Prostate gland (tissue), 2 donors: ENCODE measurements around the gene CUX1. TPM values are rescaled to one million over a fixed set of nuclear protein-coding genes. Genes with fewer than 3 reads are reported as not detected.

Experiments used
- DNase-seq: peaks from one replicate; pipeline ENCODE4 v3.0.0-alpha.2; 2019; ENCODE audit warnings: low spot score
- H3K27ac ChIP-seq, 2 donors: fragments of 200-600 bp; sonication (generic); 2 replicates each; pipeline ENCODE4 v1.5.1; 2017 to 2019
- H3K27me3 ChIP-seq: fragments of 200-600 bp; sonication (generic); replicated peaks from 2 replicates; pipeline ENCODE4 v1.5.1; 2019; ENCODE audit not compliant: insufficient read depth
- H3K36me3 ChIP-seq, 2 donors: fragments of 200-600 bp; sonication (generic); 1 replicate in 1 of 2; 2 replicates in 1 of 2; pipeline versions ENCODE4 v1.5.1 to v1.8.1; 2017 to 2019
- H3K4me1 ChIP-seq: fragments of 200-600 bp; sonication (generic); replicated peaks from 2 replicates; pipeline ENCODE4 v1.5.1; 2019
- H3K4me3 ChIP-seq, 2 donors: fragments of 200-600 bp; sonication (generic); 2 replicates each; pipeline ENCODE4 v1.5.1; 2017 to 2019
- H3K9me3 ChIP-seq: fragments of 200-600 bp; sonication (generic); 2 replicates; pipeline ENCODE4 v1.5.1; 2017
- CTCF ChIP-seq, 4 experiments: fragments of 200-600 bp in 2 of 4; fragments of 450-650 bp in 2 of 4; sonication (generic) in 2 of 4; IDR thresholded peaks; 1 replicate in 3 of 4; 2 replicates in 1 of 4; pipeline ENCODE4 v1.5.1; 2016 to 2019; ENCODE audit warnings: antibody characterized with exemption in 4 of 4, mild to moderate bottlenecking in 2 of 4, moderate library complexity in 2 of 4
- POLR2A ChIP-seq: fragments of 450-650 bp; IDR thresholded peaks from one replicate; pipeline ENCODE4 v1.6.1; 2016; ENCODE audit warnings: antibody characterized with exemption, mild to moderate bottlenecking
- POLR2AphosphoS5 ChIP-seq: sonication (generic); formaldehyde crosslinking; IDR thresholded peaks from one replicate; pipeline ENCODE4 v1.6.1; 2017; ENCODE audit warnings: antibody characterized with exemption
- WGBS: methylation state at CpG from one replicate; pipeline ENCODE4 v1.1.5; 2018; 5-methylcytosine and 5-hydroxymethylcytosine counted together
- intact Hi-C: fragments of 100-400 bp; cut with DNase I; formaldehyde crosslinking; loops from one replicate; pipeline ENCODE4 v1.14.2; 2022
- total RNA-seq, 2 donors: library from RNA; depleted of rRNA; stranded (reverse); fragments of >200 nt; gene quantifications; one replicate each; pipeline ENCODE4 v1.1.0, GENCODE V29; 2016

Gene CUX1
- total RNA-seq, 2 donors from 2014 or later = 96.3 to 99.2 TPM

GRCh38 chr7:101969997-101970585 is 152.7 kb downstream of the CUX1 start:
- no peak for DNase-seq
- intact Hi-C loops = no loop called here
- Histone ChIP-seq H3K27me3 (no peaks in the 10 kb centered on the region), H3K4me3 (no peak overlapping the region), H3K27ac (no peak overlapping the region), H3K36me3 (no peaks in the 10 kb centered on the region), H3K9me3 (no peaks in the 10 kb centered on the region), H3K4me1 (no peaks in the 10 kb centered on the region)
- WGBS = 81% methylated on average over 10 of the region's 10 CpGs
- no peak for TF ChIP-seq POLR2AphosphoS5

GRCh38 chr7:101970801-101971200 is 153.4 kb downstream of the CUX1 start:
- H3K36me3 ChIP-seq = no peaks in the 10 kb centered on the region
- no peaks in the 10 kb centered on the region for H3K27me3 ChIP-seq
- intact Hi-C loops = no loop called here
- TF ChIP-seq POLR2A = no peak
- no peak for TF ChIP-seq CTCF (IDR thresholded peaks at IDR 0.05)
- TF ChIP-seq POLR2AphosphoS5 = no peak
- H3K27ac ChIP-seq = no peak overlapping the region
- H3K4me3 ChIP-seq = no peak overlapping the region
- DNase-seq = no peak
- WGBS = 93% methylated on average over 5 of the region's 5 CpGs
- H3K4me1 ChIP-seq = no peaks in the 10 kb centered on the region
- no peaks in the 10 kb centered on the region for H3K9me3 ChIP-seq

GRCh38 chr7:101971457-101971856 is 154.0 kb downstream of the CUX1 start:
- no peak for TF ChIP-seq POLR2A
- TF ChIP-seq CTCF (IDR thresholded peaks at IDR 0.05) = no peak
- TF ChIP-seq POLR2AphosphoS5 = no peak
- H3K4me1 ChIP-seq = no peaks in the 10 kb centered on the region
- H3K36me3 ChIP-seq = no peaks in the 10 kb centered on the region
- no peak overlapping the region for H3K4me3 ChIP-seq
- H3K27ac ChIP-seq = no peak overlapping the region
- intact Hi-C loops = no loop called here
- 82% methylated on average over 3 of the region's 3 CpGs for WGBS
- H3K27me3 ChIP-seq = no peaks in the 10 kb centered on the region
- DNase-seq = no peak
- H3K9me3 ChIP-seq = no peaks in the 10 kb centered on the region

- no peaks in the 10 kb centered on the region for H3K4me1 ChIP-seq
- H3K9me3 ChIP-seq = no peaks in the 10 kb centered on the region
- 88% methylated on average over 14 of the region's 14 CpGs for WGBS
- H3K27ac ChIP-seq = no peak overlapping the region
- no peak overlapping the region for H3K4me3 ChIP-seq
- no peak for DNase-seq
- no peak for TF ChIP-seq POLR2A
- TF ChIP-seq CTCF (IDR thresholded peaks at IDR 0.05) = no peak
- no peak for TF ChIP-seq POLR2AphosphoS5
- H3K27me3 ChIP-seq = no peaks in the 10 kb centered on the region
- no peaks in the 10 kb centered on the region for H3K36me3 ChIP-seq
- intact Hi-C loops = no loop called here
These were observed 155.2 kb downstream of the CUX1 start for GRCh38 chr7:101972627-101973026.

- intact Hi-C loops = no loop called here
- WGBS = 91% methylated on average over 8 of the region's 8 CpGs
- no peaks in the 10 kb centered on the region for H3K36me3 ChIP-seq
These were observed 155.7 kb downstream of the CUX1 start for GRCh38 chr7:101973130-101973529.

More at GRCh38 chr7:101973130-101973529, 155.7 kb downstream of the CUX1 start:
- Histone ChIP-seq H3K4me1 (no peaks in the 10 kb centered on the region), H3K4me3 (no peak overlapping the region), H3K9me3 (no peaks in the 10 kb centered on the region), H3K27me3 (no peaks in the 10 kb centered on the region), H3K27ac (no peak overlapping the region)
- TF ChIP-seq CTCF (IDR thresholded peaks at IDR 0.05) = no peak
- no peak for TF ChIP-seq POLR2A
- no peak for TF ChIP-seq POLR2AphosphoS5
- DNase-seq = no peak
